IPS DF 4.7 (cell line): ENCODE data around the gene CHCHD6.

Experiments used
- DNase-seq: peaks from one replicate; pipeline ENCODE4 v3.0.0-alpha.2; 2013; ENCODE audit warnings: low spot score; ENCODE audit errors: extremely low read depth

CHCHD6 gene, protein sequence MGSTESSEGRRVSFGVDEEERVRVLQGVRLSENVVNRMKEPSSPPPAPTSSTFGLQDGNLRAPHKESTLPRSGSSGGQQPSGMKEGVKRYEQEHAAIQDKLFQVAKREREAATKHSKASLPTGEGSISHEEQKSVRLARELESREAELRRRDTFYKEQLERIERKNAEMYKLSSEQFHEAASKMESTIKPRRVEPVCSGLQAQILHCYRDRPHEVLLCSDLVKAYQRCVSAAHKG

DNA sequence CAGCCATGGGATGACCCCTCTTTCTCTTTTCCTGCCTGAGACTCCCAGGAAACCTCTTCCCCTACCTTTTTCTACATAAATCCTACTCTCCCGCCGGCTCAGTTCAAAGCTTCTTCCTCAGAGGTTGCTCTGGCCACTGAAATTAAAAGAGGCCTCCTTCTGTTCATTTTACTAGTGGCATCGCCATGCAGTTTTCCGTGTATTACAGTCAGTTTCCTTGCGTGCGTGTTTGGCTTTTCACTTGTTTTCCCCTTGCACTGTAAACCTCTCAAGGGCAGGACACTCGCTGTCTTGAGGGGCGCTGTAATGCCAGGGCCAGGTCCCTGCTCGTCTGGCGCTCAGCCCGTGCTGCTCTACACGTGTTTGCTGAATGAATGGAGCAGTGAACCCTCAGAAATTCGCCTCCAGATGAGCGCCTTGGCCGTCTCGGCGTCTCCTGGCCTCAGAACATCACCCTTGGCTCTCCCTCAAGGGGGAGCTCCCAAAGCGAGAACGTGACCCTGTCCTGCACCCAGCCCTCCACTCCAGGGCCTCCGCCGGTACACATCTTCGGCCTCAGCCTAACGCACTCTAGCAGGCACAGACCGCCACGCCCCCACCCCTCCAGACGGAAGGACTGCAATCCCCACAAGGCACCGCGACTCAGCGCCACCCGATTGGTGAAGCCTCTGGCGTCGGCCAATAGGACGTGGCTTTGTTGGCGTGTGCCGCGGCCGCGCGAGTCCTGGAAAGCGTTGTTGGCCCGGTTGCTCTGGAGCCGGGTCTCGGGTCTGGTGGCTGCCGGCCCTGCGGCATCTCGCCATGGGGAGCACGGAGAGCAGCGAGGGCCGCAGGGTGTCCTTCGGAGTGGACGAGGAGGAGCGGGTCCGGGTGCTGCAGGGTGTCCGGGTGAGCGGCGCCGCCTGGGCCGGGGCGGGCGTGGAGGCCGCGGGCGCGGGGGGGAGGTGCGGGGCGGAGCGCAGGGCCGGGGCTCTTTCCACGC lies at the start of gene CHCHD6:
Gene CHCHD6 (plus strand): TSS at position 729 of the 982 bp plus-strand sequence. CDS start 73 bp downstream, at position 802.
- peak; percentile 86 for DNase-seq

DNA sequence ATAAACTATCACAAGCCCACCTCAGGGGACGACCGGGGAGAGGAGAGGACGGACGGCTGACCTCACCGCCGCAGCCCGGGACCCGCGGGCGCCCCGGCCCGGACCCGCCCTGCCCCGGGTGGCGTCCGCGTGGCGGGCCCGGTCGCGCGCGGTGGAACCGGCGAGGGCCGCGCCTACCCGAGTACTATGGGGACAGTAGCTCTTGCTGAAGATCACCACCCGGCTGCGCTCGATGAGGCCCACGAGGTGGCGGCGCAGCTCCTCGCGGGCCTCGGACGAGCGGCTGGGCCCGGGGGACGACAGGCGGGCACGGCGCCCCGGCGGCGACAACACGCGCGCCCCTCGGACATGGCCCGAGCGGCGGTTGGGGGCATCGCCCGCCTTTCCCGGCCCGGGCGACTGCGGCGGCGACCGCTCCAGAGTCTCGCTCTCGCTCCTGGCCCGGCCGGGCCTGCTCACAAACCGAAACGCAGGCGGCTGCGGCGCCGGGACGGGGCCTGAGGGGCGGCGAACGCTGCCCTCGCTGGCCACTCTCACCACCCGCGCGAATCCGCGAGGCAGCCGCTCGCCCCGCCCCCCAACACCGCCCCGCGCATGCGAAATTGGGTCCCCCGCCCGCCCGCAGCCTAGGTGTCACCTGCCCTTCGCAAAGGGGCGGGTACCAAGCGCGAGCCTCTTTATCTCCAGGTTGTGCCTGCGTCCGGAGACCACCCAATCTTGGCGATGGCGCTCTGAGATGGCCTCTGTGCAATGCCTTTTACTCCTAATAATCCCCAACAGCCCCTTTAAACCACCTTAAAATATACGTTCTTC lies 49.3 kb upstream of the CHCHD6 start, which contains the start of gene TXNRD3:
Gene TXNRD3 (minus strand): TSS at position 554 of the 813 bp plus-strand sequence.
- no peak for DNase-seq

DNA sequence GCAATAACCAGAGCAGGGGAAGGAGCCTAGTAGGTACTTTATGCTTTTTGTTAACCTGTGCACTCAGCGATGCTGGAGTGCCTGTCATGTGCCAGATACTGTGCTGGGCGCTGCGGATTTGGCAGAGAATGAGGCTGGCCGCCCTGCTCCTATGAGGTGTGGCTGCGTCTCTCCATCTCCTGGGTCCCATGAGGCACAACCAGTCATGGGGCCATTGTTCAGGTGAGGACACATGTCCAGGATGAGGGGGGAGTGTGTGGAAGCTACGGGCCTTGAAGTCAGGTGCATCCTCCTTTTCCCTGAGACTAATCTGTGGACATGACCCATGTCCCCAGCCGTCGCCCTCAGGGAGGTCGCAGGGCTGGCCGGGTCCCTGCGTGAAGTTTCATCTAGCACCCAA lies 48.2 kb upstream of the CHCHD6 start:
- DNase-seq, result no peak

DNA sequence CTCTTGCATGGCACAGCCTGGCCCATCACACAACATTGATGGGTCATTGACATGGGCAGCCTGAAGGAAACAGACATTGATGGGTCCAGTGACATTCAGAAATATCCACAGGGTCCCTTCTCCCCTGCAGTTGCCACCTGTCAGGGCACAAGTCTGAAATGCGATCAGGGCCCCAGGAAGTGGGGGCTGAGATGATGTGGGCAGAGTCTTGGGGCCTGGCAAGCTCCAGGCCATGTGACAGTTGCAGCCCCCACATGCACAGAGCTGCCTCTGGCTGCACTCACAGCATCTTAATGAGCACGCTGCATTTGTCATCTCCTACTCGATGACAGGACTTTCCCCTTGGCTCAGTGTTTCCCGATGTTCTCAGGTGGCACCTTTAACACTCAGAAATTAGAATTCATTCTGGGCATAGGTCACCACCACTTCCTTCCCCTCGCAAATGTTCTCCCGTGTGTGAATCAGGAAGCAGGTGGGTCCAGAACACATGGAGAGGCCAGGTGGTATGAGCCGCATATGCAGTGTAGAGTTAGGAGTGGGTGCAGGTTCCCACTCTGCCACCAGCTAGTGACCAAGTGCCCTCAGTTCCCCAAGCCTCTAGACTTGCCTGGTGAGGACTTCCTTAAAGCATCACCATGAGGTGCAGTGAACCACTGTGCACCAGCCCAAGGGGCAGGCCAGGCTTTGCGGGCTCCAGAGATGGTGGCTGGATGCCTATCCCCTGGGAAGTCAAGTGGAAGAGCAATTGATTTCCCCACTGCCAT lies 47.5 kb upstream of the CHCHD6 start:
- DNase-seq, result no peak

DNA sequence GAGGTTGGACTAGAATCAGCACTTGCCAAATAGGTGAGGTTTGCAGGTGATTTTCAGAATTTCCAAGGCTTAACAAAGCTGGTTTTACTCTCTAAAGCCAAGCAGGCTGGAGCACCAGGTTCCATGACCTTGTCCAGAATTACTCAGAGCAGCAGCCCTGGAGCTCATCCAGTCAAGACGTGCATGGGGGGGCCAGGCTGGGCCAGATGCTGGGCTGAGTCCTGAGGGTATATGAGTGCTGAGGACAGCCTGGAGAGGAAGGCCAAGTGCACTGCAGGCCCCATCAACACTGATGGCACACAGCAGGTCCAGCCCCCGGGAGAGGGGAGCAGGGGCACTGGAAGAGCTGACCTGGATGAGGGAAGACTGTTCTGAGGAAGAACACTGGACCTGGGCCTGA lies 46.1 kb upstream of the CHCHD6 start:
- no peak for DNase-seq

DNA sequence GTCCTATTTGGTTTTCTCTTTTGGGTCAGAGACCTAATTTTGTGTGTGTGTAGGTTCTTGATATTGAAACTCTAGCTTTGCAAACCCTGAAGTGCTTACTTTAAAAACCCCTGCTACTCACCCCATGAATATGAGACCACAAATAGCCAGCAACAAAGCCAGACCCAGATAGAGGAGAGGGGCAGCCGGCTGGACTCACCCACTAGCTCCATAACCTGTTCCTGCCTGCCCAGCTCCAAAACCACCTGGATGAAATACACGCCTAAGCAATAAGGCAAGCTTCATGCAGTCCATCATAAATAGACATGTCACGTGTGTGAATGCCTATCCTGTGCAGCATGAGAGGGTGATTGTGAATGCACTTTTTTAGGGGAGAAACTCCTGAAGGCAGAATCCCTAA lies 45.5 kb upstream of the CHCHD6 start:
- no peak for DNase-seq

DNA sequence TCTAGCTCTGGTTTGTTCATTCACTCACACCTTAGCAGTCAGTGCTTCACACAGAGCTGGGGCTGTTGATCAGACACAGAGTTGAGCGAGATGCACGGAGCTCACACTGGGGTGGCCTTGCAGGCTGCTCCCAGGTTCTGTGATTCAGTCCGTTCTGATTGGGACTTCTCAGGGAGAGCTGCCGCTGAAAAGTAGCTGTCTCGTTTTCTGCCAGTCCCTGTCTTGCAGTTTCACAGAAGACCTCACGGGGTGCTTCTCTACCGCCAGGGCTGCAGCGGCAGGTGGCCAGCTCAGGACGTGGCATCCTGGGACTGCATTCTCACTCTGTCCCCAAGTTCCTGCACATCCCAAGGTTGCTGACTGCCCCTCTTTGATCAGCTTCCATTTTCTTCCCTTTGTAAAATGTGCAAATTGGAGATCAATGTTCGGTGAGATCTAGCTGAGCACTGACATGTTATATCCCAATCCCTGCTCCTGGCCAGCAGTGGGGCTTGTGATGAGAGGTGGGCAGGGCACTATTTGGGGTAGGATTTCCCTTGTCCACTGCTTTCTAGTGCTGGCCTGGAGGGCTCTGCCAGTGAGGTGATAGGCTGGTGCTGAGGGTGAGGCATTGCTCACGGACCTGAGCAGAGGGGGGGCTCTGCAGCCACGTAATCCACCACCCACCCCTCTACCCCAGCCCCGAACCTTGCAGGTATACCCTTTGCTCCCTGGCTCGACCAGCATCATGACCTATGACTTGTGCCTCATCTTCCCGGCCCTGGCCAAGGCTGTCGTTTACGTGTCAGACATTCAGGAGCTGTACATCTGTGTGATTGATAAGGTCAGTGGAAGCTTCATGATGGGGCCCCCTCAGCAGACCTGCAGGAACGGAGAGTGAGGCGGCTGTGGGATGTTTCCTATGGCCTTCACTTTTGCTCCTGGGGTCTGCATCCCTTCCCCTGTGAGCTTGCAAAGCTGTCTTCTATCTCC lies 43.8 kb upstream of the CHCHD6 start:
- no peak for DNase-seq

DNA sequence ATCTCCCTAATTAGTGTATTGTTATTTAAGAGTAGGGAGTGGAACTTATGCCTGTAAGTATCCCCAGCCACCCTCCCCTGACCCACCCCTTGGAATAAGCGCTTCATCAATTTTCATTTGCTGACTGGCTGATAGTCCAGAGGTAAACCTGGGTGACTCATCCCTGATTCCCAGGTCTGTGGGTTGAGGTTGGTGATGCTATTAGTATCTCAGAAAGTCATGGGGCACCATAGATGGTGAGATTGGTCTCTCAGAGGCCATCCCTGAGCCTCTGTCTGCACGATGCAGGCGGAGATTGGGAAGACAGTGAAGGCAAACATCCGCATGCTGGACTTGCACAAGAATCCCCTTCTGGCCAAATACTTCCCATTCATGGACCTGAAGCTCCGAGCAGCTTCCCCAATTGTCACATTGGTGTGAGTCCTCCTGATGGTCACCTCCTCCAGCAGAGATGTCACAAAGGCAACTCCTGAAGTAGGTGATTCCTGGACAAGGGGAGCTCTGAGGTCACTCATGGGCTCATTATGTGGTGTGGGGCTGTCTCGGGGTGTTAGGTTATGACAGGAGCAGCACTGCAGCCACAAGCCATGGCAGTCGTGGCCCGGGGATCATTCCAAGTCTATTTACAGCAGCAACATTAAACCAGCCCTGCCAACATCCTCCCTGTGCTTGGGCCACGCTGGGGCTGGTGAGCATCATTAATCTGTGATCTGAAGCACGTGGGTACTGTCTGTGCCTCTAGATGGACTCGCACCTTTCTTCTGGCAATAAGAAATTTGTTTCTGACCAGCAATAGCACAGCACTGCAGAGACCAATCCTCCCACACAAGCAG lies 42.3 kb upstream of the CHCHD6 start:
- DNase-seq, result no peak

DNA sequence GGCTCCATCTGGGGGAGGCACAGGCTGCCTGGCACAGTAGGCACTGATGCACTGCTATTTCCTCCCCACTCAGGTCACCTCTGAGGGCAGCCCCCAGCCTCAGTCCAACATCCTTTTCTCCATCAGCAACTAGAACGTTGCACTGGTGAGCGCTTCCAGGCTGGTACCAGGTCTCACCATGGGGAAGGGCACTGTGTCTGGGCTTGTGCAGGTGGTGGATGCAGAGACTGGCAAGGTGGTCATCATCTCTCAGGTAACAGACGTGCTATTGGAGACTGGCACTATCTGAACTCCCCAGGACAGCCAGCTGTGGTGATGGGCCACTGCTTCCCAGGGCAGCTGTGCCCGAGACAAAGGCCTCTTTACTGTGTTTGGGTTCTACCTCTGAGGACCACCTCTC lies 40.8 kb upstream of the CHCHD6 start:
- DNase-seq, result no peak

DNA sequence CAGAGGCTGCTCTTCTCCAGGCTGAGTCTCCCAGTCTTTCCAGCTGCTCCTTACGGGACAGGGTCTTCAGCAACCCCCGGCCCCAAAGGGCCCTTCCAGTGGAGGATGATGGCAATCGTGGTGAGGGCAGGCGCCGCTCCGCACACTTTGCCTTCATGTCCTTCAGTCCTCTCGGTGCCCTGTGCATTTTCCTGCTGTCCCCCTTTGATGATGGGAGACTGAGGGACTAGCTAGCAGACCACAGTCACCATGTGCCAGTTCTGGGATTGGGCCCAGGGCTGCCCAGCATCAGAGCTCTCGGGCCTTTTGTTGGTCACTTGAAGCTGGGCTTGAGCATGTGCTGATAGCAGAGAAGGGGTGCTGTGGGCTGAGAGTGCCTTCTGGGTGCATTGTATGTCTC lies 40.3 kb upstream of the CHCHD6 start:
- no peak for DNase-seq

DNA sequence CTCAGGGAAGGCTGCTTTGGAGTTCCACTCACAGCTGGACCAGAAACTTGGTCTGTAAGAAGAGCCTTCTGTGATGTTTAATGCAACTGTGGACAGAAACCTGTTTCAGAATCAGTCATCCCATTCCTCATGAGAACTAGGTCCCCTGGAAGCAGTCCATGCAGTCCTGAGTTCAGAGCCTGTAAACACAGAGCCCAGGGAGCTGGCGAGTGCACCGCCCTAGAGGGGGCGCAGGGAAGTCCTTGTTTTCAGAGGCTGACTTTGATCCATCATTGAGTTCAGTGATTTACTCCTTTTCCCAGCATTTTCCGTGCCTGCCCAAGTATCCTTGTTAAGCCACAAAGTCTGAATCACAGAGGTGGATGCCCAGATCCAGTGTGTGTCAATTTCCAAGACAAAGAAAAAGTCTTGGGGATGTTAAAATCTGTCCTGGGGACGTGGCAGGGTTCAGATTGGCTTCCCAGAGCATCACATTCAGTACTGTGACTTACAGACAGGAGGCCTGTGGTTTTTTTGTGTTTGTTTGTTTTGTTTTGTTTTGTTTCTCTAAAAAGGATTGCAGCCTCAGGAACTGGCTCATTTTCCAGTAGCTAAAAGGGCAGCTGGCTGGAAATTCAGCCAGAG lies 39.3 kb upstream of the CHCHD6 start:
- no peak for DNase-seq

DNA sequence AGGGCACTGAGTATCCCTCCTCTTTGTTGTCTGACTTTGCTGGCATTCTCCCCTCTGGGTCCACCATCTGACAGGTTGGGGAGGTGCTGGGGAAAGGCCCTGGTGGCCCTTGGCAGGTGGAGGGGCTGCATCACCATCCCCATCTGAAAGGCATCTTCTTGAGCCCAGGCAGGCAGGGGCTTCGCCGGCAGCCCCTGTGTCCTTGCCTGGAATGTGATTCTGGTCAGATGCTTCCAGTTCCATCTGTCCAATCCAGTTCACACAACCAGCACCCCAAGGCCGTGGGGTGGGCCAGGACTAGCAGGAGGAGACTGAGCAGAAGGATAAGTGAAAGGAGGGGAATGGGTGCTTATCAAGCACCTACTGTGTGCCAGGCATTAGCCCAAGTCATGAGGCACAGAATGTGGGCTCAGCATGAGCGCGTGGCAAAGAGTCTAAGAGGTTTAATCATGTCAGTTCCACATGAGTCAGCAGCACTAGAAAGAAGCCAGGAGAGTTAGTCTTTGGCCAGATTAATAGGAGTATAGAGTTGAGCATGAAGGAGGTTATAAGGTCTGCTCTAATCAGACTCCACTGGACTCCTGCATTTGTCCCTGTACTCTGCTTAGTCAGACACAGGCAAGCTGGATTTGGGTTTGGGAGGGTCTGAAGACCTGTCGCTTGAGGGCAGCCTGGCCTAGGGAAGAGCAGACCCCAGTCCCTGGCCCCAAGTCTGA lies 38.7 kb upstream of the CHCHD6 start:
- DNase-seq, result no peak

DNA sequence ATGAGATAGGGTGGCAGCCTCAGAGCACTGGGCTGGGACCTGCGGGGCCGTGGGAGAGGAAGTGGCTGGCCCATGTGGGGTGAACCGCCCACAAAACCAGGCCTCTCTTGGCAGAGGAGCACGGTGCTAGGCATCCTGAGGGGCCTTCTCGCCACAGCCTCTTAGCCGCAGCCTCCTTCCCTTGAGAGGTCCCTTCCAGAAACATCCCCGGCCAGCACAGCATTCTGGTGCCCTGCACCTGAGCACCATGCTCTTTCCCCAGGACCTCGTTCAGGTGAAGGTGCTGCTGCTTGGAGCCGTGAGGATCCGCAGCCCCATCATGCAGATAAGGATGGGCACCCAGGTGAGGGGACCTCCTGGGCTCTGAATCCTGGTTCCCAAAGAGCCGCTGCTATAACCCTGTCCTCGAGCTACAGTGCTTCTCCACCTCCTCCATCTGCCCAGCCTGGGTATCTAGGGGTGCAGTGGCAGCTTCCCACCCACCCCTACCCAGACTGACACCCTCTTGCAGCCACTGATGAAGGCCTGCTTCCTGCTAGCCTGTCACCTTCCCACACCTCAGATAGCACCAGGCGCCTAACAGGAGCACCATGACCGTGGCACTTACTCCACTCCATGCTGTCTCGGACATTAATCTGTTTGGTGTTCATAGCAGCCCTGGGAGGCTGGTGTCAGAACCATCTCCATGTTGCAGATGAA lies 37.9 kb upstream of the CHCHD6 start:
- DNase-seq, result no peak

DNA sequence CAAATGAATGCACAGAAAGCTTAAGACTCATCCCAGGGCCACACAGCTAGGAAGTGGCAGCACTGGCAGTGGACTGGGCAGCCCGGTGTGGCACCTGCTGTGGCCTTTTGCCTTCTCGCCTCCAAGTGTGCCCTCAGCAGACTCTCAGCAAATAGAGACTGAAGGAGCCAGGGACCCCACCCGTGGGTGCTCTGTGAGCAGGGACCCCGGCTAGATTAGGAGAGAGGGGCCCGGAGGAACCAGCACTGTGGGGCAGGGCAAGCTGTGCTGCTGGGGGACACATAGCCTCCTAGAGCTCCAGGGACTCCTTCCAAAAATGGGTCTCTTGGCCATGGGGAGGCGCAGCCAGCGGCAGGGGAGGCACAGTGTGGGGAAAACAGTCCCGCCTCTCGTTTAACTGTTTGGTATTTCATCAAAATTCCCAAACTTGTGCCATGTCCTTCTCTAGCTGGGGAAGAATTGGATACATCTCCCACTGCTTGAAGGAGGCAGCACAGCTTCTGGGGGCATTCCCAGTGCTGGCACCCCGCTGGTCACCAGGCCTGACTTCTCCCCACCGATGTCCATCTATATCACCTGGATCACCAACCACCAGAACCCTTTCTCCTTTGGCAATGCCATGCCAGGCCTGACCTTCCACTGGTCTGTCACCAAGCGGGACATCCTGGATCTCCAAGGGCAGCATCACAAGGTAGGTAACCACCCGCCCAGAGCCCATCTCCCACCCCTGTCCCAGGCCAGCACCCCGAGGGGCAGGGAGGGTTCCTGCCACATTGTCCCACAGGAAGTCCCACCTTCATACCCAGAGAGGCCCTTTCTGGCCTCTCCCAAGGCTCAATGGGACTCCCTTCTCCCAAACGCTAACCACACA lies 37.1 kb upstream of the CHCHD6 start:
- no peak for DNase-seq

DNA sequence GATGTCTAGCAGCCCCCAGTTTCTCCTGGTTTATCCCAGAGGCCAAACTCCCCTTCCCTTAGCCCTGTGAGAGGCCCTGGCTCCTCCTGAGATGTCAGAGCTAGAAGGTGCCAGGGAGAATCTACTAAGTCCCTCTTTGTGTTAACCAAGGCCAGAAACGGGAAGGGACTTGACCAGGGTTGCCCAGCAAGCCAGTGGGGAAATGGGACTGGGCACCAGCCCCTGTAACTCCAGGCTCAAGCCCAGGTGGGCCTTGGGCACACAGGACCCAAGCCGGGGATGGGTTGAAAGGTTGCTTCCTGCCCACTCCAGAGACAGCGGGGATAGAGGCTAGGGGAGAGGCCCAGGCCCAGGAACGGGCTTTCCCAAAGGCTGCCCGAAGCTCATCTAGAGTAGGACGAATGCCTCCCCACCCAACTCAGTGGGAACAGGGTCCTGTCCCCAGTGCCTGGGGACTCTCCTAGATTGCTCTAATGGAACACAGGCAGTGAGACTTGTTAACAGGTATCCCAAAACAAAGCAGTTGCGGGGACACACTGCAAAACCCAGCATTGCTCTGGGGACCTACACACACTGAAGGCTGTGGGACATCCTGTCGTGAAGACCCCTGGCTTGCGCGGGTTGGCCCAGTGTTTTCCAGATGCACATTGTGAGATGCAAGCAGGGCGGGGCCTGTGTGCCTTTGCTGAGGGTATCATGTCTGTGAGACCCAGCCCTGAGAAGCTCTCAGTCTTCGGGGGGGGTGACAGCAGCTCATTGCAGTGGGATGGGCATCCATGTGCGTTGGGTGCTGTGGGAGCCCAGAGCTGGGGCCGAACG lies 36.2 kb upstream of the CHCHD6 start:
- DNase-seq, result no peak
